ENCODE results near the gene GRM7.

Gene GRM7

GRCh38 chr3:7205962-7206361 lies 345.0 kb downstream of the GRM7 start:
- TF ChIP-seq GATA3 (IDR thresholded peaks at IDR 0.05; ENCODE audit: low read depth, low read length) (no peak), GATA2 (IDR thresholded peaks at IDR 0.05; ENCODE audit: low read depth, low read length) (no peak)

- TF ChIP-seq GATA3 (IDR thresholded peaks at IDR 0.05; ENCODE audit: low read depth, low read length) (no peak), GATA2 (IDR thresholded peaks at IDR 0.05; ENCODE audit: low read depth, low read length) (no peak)
These were observed 346.2 kb downstream of the GRM7 start for GRCh38 chr3:7207125-7207524.

GRCh38 chr3:7207928-7208327 lies 347.0 kb downstream of the GRM7 start:
- no peak for TF ChIP-seq GATA2 (IDR thresholded peaks at IDR 0.05; ENCODE audit: low read depth, low read length)
- TF ChIP-seq GATA3 (IDR thresholded peaks at IDR 0.05; ENCODE audit: low read depth, low read length): no peak

- TF ChIP-seq GATA2 (IDR thresholded peaks at IDR 0.05; ENCODE audit: low read depth, low read length) (no peak), GATA3 (IDR thresholded peaks at IDR 0.05; ENCODE audit: low read depth, low read length) (no peak)
These were observed 348.2 kb downstream of the GRM7 start for GRCh38 chr3:7209098-7209497.

GRCh38 chr3:7211740-7212139 lies 350.8 kb downstream of the GRM7 start:
- no peak for TF ChIP-seq GATA3 (IDR thresholded peaks at IDR 0.05; ENCODE audit: low read depth, low read length)
- no peak for TF ChIP-seq GATA2 (IDR thresholded peaks at IDR 0.05; ENCODE audit: low read depth, low read length)

GRCh38 chr3:7215706-7216105 lies 354.8 kb downstream of the GRM7 start:
- TF ChIP-seq GATA2 (IDR thresholded peaks at IDR 0.05; ENCODE audit: low read depth, low read length): no peak
- no peak for TF ChIP-seq GATA3 (IDR thresholded peaks at IDR 0.05; ENCODE audit: low read depth, low read length)

GRCh38 chr3:7226393-7226792 lies 365.5 kb downstream of the GRM7 start:
- TF ChIP-seq GATA3 (IDR thresholded peaks at IDR 0.05; ENCODE audit: low read depth, low read length) (no peak), GATA2 (IDR thresholded peaks at IDR 0.05; ENCODE audit: low read depth, low read length) (no peak)

- no peak for TF ChIP-seq GATA2 (IDR thresholded peaks at IDR 0.05; ENCODE audit: low read depth, low read length)
- TF ChIP-seq GATA3 (IDR thresholded peaks at IDR 0.05; ENCODE audit: low read depth, low read length): no peak
These were observed 377.8 kb downstream of the GRM7 start for GRCh38 chr3:7238565-7239295.

GRCh38 chr3:7241584-7242302 lies 380.8 kb downstream of the GRM7 start:
- TF ChIP-seq GATA3 (IDR thresholded peaks at IDR 0.05; ENCODE audit: low read depth, low read length): no peak
- TF ChIP-seq GATA2 (IDR thresholded peaks at IDR 0.05; ENCODE audit: low read depth, low read length): no peak; the same call in 1 of the 2 replicates

GRCh38 chr3:7242303-7242635 lies 381.4 kb downstream of the GRM7 start:
- TF ChIP-seq GATA3 (IDR thresholded peaks at IDR 0.05; ENCODE audit: low read depth, low read length) (no peak), GATA2 (IDR thresholded peaks at IDR 0.05; ENCODE audit: low read depth, low read length) (no peak)

- TF ChIP-seq GATA2 (IDR thresholded peaks at IDR 0.05; ENCODE audit: low read depth, low read length): peak; percentile 93
- TF ChIP-seq GATA3 (IDR thresholded peaks at IDR 0.05; ENCODE audit: low read depth, low read length): peak; percentile 90
These were observed 388.7 kb downstream of the GRM7 start for GRCh38 chr3:7249493-7250076.

GRCh38 chr3:7254251-7254650 lies 393.3 kb downstream of the GRM7 start:
- no peak for TF ChIP-seq GATA3 (IDR thresholded peaks at IDR 0.05; ENCODE audit: low read depth, low read length)
- TF ChIP-seq GATA2 (IDR thresholded peaks at IDR 0.05; ENCODE audit: low read depth, low read length): no peak

- TF ChIP-seq GATA2 (IDR thresholded peaks at IDR 0.05; ENCODE audit: low read depth, low read length) (no peak), GATA3 (IDR thresholded peaks at IDR 0.05; ENCODE audit: low read depth, low read length) (no peak)
These were observed 400.1 kb downstream of the GRM7 start for GRCh38 chr3:7260975-7261374.

- no peak for TF ChIP-seq GATA3 (IDR thresholded peaks at IDR 0.05; ENCODE audit: low read depth, low read length)
- no peak for TF ChIP-seq GATA2 (IDR thresholded peaks at IDR 0.05; ENCODE audit: low read depth, low read length)
These were observed 402.7 kb downstream of the GRM7 start for GRCh38 chr3:7263347-7264195.

All from SH-SY5Y (cell line).